ENCODE measurements around the gene WDR72.

DNA sequence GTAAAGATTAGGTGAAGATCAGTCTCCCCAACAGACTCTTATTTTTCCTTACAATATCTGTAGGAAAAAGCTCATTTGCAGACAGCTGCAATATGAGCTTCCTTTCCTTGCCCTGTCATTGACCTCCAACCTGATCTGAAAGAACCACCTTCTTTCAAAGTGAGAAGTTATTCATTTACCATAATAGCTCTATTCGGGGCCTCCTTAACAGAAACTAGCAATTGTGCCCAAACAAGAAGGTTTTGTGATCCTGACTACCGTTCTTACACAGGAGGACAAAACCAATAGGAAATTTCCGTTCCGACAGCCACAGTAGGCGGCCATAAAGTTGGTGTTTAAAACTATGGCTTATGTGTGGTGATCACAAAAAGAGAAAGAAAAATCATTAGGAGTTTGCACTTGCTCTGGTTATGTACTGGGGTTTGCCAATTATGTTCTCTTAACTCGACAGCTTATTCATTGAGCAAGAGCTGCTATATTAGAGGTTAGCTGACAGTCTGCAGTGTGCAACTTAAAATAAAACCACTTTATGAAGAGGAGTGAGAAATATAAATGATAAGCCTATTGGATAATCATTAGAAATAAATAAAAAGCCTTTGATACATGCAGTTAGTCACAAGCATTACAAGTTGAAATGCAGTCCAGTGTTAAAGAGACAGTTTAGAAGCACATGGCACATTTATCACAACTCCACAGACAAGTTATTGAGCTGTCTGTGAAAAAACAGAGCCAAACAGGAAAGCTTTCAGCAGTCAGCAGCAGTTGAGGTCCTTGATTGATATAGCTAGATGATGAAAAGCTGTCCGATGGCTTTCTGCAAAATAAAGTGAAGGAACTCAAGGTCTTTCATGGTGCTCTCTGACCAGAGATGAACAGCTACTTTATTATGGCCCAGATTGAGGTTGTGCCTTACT lies 199.8 kb downstream of the WDR72 start:
- TF ChIP-seq, protein P1, sequence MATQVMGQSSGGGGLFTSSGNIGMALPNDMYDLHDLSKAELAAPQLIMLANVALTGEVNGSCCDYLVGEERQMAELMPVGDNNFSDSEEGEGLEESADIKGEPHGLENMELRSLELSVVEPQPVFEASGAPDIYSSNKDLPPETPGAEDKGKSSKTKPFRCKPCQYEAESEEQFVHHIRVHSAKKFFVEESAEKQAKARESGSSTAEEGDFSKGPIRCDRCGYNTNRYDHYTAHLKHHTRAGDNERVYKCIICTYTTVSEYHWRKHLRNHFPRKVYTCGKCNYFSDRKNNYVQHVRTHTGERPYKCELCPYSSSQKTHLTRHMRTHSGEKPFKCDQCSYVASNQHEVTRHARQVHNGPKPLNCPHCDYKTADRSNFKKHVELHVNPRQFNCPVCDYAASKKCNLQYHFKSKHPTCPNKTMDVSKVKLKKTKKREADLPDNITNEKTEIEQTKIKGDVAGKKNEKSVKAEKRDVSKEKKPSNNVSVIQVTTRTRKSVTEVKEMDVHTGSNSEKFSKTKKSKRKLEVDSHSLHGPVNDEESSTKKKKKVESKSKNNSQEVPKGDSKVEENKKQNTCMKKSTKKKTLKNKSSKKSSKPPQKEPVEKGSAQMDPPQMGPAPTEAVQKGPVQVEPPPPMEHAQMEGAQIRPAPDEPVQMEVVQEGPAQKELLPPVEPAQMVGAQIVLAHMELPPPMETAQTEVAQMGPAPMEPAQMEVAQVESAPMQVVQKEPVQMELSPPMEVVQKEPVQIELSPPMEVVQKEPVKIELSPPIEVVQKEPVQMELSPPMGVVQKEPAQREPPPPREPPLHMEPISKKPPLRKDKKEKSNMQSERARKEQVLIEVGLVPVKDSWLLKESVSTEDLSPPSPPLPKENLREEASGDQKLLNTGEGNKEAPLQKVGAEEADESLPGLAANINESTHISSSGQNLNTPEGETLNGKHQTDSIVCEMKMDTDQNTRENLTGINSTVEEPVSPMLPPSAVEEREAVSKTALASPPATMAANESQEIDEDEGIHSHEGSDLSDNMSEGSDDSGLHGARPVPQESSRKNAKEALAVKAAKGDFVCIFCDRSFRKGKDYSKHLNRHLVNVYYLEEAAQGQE (IDR thresholded peaks at IDR 0.05; ENCODE audit: low read depth, low read length): no peak
- TF ChIP-seq EP300 (IDR thresholded peaks at IDR 0.05; ENCODE audit: borderline replicate concordance in 1 of 2, low read depth in 1 of 2, low read length in 1 of 2) (no peak), RCOR1 (IDR thresholded peaks at IDR 0.05; ENCODE audit: low read length) (no peak), POLR2AphosphoS5 (IDR thresholded peaks at IDR 0.05; ENCODE audit: low read depth, low read length) (no peak)
- TF ChIP-seq, protein P2, sequence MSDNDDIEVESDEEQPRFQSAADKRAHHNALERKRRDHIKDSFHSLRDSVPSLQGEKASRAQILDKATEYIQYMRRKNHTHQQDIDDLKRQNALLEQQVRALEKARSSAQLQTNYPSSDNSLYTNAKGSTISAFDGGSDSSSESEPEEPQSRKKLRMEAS (IDR thresholded peaks at IDR 0.05; ENCODE audit: low read depth): no peak
- TF ChIP-seq, protein P3, sequence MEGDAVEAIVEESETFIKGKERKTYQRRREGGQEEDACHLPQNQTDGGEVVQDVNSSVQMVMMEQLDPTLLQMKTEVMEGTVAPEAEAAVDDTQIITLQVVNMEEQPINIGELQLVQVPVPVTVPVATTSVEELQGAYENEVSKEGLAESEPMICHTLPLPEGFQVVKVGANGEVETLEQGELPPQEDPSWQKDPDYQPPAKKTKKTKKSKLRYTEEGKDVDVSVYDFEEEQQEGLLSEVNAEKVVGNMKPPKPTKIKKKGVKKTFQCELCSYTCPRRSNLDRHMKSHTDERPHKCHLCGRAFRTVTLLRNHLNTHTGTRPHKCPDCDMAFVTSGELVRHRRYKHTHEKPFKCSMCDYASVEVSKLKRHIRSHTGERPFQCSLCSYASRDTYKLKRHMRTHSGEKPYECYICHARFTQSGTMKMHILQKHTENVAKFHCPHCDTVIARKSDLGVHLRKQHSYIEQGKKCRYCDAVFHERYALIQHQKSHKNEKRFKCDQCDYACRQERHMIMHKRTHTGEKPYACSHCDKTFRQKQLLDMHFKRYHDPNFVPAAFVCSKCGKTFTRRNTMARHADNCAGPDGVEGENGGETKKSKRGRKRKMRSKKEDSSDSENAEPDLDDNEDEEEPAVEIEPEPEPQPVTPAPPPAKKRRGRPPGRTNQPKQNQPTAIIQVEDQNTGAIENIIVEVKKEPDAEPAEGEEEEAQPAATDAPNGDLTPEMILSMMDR (IDR thresholded peaks at IDR 0.05): no peak
- TF ChIP-seq, protein P4, sequence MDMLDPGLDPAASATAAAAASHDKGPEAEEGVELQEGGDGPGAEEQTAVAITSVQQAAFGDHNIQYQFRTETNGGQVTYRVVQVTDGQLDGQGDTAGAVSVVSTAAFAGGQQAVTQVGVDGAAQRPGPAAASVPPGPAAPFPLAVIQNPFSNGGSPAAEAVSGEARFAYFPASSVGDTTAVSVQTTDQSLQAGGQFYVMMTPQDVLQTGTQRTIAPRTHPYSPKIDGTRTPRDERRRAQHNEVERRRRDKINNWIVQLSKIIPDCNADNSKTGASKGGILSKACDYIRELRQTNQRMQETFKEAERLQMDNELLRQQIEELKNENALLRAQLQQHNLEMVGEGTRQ (IDR thresholded peaks at IDR 0.05; ENCODE audit: borderline replicate concordance, low read depth, low read length): no peak
